Breast epithelium (tissue), 3 donors: ENCODE data around the gene CYSTM1.

ENCODE experiments used
- CTCF ChIP-seq, 3 donors: fragments of 450-650 bp; IDR thresholded peaks; one replicate each; pipeline ENCODE4 v1.5.1; 2016 to 2017; ENCODE audit warnings: antibody characterized with exemption in 3 of 3, mild to moderate bottlenecking in 3 of 3, moderate library complexity in 3 of 3
- POLR2A ChIP-seq: fragments of 450-650 bp; IDR thresholded peaks from one replicate; pipeline ENCODE4 v1.6.1; 2016; ENCODE audit warnings: antibody characterized with exemption, mild to moderate bottlenecking, moderate library complexity
- POLR2AphosphoS5 ChIP-seq, 3 donors: sonication (generic); formaldehyde crosslinking; IDR thresholded peaks; one replicate each; pipeline ENCODE4 v1.6.1; 2017; ENCODE audit warnings: antibody characterized with exemption in 3 of 3

GRCh38 chr5:140230373-140230772 is 55.4 kb downstream of the CYSTM1 start:
- TF ChIP-seq CTCF (IDR thresholded peaks at IDR 0.05): no peak
- no peak for TF ChIP-seq POLR2A
- TF ChIP-seq POLR2AphosphoS5 (IDR thresholded peaks at IDR 0.05): no peak
